Neuronal stem cell (in vitro differentiated cells): Measurements from ENCODE around the gene SLC6A3.
A peak's percentile ranks its signal among the peaks of the same experiment; 100 is the strongest.

Experiments used
- DNase-seq: peaks from one replicate; pipeline ENCODE4 v3.0.0-alpha.2; 2013; ENCODE audit warnings: low spot score
- H2AFZ ChIP-seq: one replicate; pipeline ENCODE4 v1.6.1; 2013; ENCODE audit warnings: mild to moderate bottlenecking, low read length, inconsistent platforms
- H2AK5ac ChIP-seq: 2 replicates; pipeline ENCODE4 v1.6.1; 2013; ENCODE audit warnings: low read depth, mild to moderate bottlenecking, inconsistent platforms, low read length, moderate library complexity, mixed read lengths
- H2BK120ac ChIP-seq: 2 replicates; pipeline ENCODE4 v1.6.1; 2013; ENCODE audit warnings: low read depth, mild to moderate bottlenecking, inconsistent platforms, low read length, moderate library complexity, mixed read lengths
- H2BK12ac ChIP-seq: one replicate; pipeline ENCODE4 v1.6.1; 2013; ENCODE audit warnings: low read length, inconsistent platforms
- H2BK15ac ChIP-seq: 2 replicates; pipeline ENCODE4 v1.6.1; 2013; ENCODE audit warnings: mild to moderate bottlenecking, low read length, inconsistent platforms, mixed read lengths
- H2BK5ac ChIP-seq: one replicate; pipeline ENCODE4 v1.6.1; 2013; ENCODE audit warnings: inconsistent platforms, mild to moderate bottlenecking, low read length, moderate library complexity
- H3K14ac ChIP-seq: one replicate; pipeline ENCODE4 v1.6.1; 2013; ENCODE audit warnings: low read length, inconsistent platforms
- H3K18ac ChIP-seq: 2 replicates; pipeline ENCODE4 v1.6.1; 2013; ENCODE audit warnings: low read length, inconsistent platforms
- H3K23ac ChIP-seq: 2 replicates; pipeline ENCODE4 v1.6.1; 2013; ENCODE audit warnings: low read depth, mild to moderate bottlenecking, mixed read lengths, low read length, inconsistent platforms; ENCODE audit not compliant: poor library complexity
- H3K27ac ChIP-seq: replicated peaks from 3 replicates; pipeline ENCODE4 v1.5.1; 2013; ENCODE audit warnings: low read length, inconsistent platforms
- H3K27me3 ChIP-seq, 3 experiments: 2 replicates each; pipeline ENCODE4 v1.6.1; 2013; ENCODE audit warnings: low read length in 3 of 3, mild to moderate bottlenecking in 2 of 3, inconsistent platforms in 1 of 3, low read depth in 1 of 3, mixed read lengths in 1 of 3, moderate library complexity in 1 of 3; ENCODE audit not compliant: control insufficient read depth in 3 of 3, insufficient read depth in 3 of 3
- H3K36me3 ChIP-seq, 2 donors: replicated peaks in 1 of 2; 2 replicates each; pipeline ENCODE4 v1.6.1; 2013; ENCODE audit warnings: low read length in 2 of 2; ENCODE audit not compliant: control insufficient read depth in 2 of 2, insufficient read depth in 2 of 2
- H3K4ac ChIP-seq: 2 replicates; pipeline ENCODE4 v1.6.1; 2013; ENCODE audit warnings: inconsistent platforms, mild to moderate bottlenecking, low read length, moderate library complexity
- H3K4me1 ChIP-seq, 2 donors: 1 replicate in 1 of 2; 2 replicates in 1 of 2; pipeline ENCODE4 v1.6.1; 2013; ENCODE audit warnings: low read length in 2 of 2, low read depth in 1 of 2; ENCODE audit not compliant: control insufficient read depth in 2 of 2, insufficient read depth in 1 of 2
- H3K4me2 ChIP-seq: one replicate; pipeline ENCODE4 v1.6.1; 2013; ENCODE audit warnings: mild to moderate bottlenecking, low read length, inconsistent platforms; ENCODE audit not compliant: insufficient read depth, poor library complexity, severe bottlenecking
- H3K4me3 ChIP-seq, 2 donors: 2 replicates each; pipeline ENCODE4 v1.5.1; 2013; ENCODE audit warnings: low read length in 2 of 2, mild to moderate bottlenecking in 2 of 2, inconsistent platforms in 1 of 2, moderate library complexity in 1 of 2
- H3K79me1 ChIP-seq: one replicate; pipeline ENCODE4 v1.6.1; 2013; ENCODE audit warnings: low read depth, mild to moderate bottlenecking, inconsistent platforms, low read length, moderate library complexity
- H3K9ac ChIP-seq: one replicate; pipeline ENCODE4 v1.6.1; 2013; ENCODE audit warnings: mild to moderate bottlenecking, low read depth, low read length, inconsistent platforms; ENCODE audit not compliant: poor library complexity
- H3K9me3 ChIP-seq, 2 donors: replicated peaks in 1 of 2; 2 replicates each; pipeline versions ENCODE3 to v1.6.1; 2013; ENCODE audit warnings: low read length in 2 of 2, mild to moderate bottlenecking in 2 of 2, inconsistent platforms in 1 of 2, low read depth in 1 of 2, mixed read lengths in 1 of 2, moderate library complexity in 1 of 2; ENCODE audit not compliant: control insufficient read depth in 2 of 2, insufficient read depth in 1 of 2
- H4K8ac ChIP-seq: one replicate; pipeline ENCODE4 v1.6.1; 2013; ENCODE audit warnings: low read depth, mild to moderate bottlenecking, inconsistent platforms, low read length, moderate library complexity
- H4K91ac ChIP-seq: one replicate; pipeline ENCODE4 v1.6.1; 2013; ENCODE audit warnings: low read length, low read depth, mild to moderate bottlenecking, inconsistent platforms; ENCODE audit not compliant: poor library complexity
- WGBS, 2 donors: extraction: QIAGEN DNeasy Blood & Tissue Kit; methylation state at CpG; one replicate each; pipeline ENCODE4 v1.1.7; 2013; ENCODE audit warnings: missing lambda C conversion rate in 2 of 2, mixed read lengths in 1 of 2; ENCODE audit not compliant: insufficient read length in 2 of 2, insufficient replicate concordance in 1 of 2; ENCODE audit errors: extremely low coverage in 2 of 2; 5-methylcytosine and 5-hydroxymethylcytosine counted together

The SLC6A3 gene

DNA sequence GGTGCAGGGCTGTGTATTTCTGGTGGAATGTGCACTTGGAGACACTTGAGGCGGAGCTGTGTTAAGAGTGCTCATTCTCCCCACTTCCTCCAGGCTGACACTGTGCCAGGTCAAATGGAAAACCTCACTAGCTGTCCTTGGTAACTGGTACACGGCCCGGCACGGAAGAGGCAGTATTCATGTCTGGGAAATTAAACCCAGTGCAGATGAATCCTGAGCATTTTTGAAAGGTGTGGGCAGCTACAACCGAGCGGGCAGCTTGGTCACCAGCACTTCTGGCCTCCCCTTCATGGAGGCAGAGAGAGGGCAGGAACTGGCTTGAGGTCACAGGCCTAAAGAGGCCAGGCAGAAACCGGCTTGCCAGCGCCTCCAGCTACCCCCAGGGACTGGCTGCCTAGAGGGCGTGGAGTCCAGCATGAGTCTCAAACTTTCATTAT, 101.9 kb downstream of the SLC6A3 start:
- Histone ChIP-seq H3K4me1 (peaks cover 7 to 8% of the 10 kb centered on the region in 2 donors), H3K23ac (no peak overlapping the region), H2BK12ac (no peak overlapping the region), H3K4ac (no peak overlapping the region), H2BK120ac (no peak overlapping the region), H3K36me3 (peaks cover 33 to 46% of the 10 kb centered on the region in 2 donors), H3K14ac (no peak overlapping the region), H4K8ac (no peak overlapping the region), H3K9ac (no peak overlapping the region), H2AK5ac (no peak overlapping the region), H2BK15ac (no peak overlapping the region), H2BK5ac (no peak overlapping the region), H3K4me2 (no peak overlapping the region), H2AFZ (no peak overlapping the region), H4K91ac (no peak overlapping the region), H3K9me3 (peaks cover 0 to 1% of the 10 kb centered on the region in 2 donors), H3K79me1 (peaks cover 15% of the 10 kb centered on the region), H3K27ac (no peak overlapping the region), H3K4me3 (peak overlapping the region in 1 of 2 donors; percentile 9), H3K27me3 (no peaks in the 10 kb centered on the region), H3K18ac (no peak overlapping the region)
- WGBS, 2 donors, result no CpG with 5 or more reads among the region's 9 CpGs
- DNase-seq, result no peak
